GM10266 (cell line): ENCODE measurements around the gene SPRED2.

Source experiments
- DNase-seq: peaks from one replicate; pipeline ENCODE4 v3.0.0; 2012; ENCODE audit errors: extremely low spot score
- CTCF ChIP-seq: IDR thresholded peaks from 2 replicates; pipeline ENCODE4 v1.5.1; 2012; ENCODE audit warnings: mild to moderate bottlenecking, low read depth; ENCODE audit not compliant: control insufficient read depth, insufficient read depth; ENCODE audit errors: missing control alignments

SPRED2 gene

GRCh38 chr2:65379223-65379622, 53.2 kb downstream of the SPRED2 start:
- no peak for DNase-seq
- TF ChIP-seq CTCF = no peak

- DNase-seq = no peak
- no peak for TF ChIP-seq CTCF
Observed at GRCh38 chr2:65378290-65378689, 54.1 kb downstream of the SPRED2 start.

- DNase-seq = no peak
- TF ChIP-seq CTCF = no peak
Observed at GRCh38 chr2:65377556-65378192, 54.7 kb downstream of the SPRED2 start.

- no peak for TF ChIP-seq CTCF
- DNase-seq = no peak
Observed at GRCh38 chr2:65375723-65376122, 56.7 kb downstream of the SPRED2 start.

GRCh38 chr2:65374999-65375398, 57.4 kb downstream of the SPRED2 start:
- no peak for DNase-seq
- no peak for TF ChIP-seq CTCF

GRCh38 chr2:65374575-65374974, 57.8 kb downstream of the SPRED2 start:
- TF ChIP-seq CTCF = no peak
- no peak for DNase-seq

- TF ChIP-seq CTCF = no peak
- no peak for DNase-seq
Observed at GRCh38 chr2:65373365-65373918, 59.0 kb downstream of the SPRED2 start.
